HEK293 (cell line): ENCODE data around the gene CHRNA4.

ENCODE experiments used
- ZNF510 ChIP-seq: fragments of 450-650 bp; formaldehyde crosslinking; IDR thresholded peaks from 2 replicates; pipeline ENCODE4 v1.5.1; 2018; ENCODE audit warnings: mild to moderate bottlenecking, missing genetic modification characterization, missing biosample characterization; ENCODE audit not compliant: insufficient replicate concordance
- TF ChIP-seq, protein P1 (sequence below): fragments of 450-650 bp; formaldehyde crosslinking; IDR thresholded peaks from 2 replicates; pipeline ENCODE4 v1.5.1; 2016; ENCODE audit warnings: missing biosample characterization, missing genetic modification characterization

DNA sequence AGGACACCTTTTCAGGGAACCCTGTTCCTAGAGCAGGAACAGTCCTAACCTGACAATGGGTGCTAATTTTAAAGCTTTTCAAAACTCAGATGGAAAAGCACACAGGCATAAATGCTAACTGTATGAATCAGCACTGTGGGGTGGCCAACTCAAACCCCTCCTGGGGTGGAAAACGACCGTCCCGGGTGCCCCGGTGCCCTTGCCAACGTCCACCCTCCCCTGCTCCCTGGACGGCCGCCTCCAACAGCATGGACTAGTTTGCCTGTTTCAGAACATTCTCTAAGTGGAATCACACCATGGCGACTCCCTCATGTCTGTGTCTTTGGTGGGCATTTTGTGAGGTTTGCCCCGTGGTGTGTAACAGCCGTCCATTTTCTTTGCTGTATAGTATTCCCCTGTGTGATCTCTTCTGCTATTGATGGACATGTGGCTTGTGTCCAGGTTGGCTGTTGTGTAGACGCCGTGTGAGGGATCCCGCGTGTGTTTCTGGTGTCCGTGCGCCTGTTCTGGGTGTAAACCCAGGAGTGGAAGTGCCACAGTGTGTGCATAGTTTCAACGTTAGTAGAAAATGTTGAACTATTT lies 62.3 kb downstream of the CHRNA4 start:
- TF ChIP-seq, protein P1, sequence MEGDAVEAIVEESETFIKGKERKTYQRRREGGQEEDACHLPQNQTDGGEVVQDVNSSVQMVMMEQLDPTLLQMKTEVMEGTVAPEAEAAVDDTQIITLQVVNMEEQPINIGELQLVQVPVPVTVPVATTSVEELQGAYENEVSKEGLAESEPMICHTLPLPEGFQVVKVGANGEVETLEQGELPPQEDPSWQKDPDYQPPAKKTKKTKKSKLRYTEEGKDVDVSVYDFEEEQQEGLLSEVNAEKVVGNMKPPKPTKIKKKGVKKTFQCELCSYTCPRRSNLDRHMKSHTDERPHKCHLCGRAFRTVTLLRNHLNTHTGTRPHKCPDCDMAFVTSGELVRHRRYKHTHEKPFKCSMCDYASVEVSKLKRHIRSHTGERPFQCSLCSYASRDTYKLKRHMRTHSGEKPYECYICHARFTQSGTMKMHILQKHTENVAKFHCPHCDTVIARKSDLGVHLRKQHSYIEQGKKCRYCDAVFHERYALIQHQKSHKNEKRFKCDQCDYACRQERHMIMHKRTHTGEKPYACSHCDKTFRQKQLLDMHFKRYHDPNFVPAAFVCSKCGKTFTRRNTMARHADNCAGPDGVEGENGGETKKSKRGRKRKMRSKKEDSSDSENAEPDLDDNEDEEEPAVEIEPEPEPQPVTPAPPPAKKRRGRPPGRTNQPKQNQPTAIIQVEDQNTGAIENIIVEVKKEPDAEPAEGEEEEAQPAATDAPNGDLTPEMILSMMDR (tag by site-specific recombination): no peak
- TF ChIP-seq ZNF510: no peak
